ENCODE data around the gene TMPRSS6.

TMPRSS6 gene

DNA sequence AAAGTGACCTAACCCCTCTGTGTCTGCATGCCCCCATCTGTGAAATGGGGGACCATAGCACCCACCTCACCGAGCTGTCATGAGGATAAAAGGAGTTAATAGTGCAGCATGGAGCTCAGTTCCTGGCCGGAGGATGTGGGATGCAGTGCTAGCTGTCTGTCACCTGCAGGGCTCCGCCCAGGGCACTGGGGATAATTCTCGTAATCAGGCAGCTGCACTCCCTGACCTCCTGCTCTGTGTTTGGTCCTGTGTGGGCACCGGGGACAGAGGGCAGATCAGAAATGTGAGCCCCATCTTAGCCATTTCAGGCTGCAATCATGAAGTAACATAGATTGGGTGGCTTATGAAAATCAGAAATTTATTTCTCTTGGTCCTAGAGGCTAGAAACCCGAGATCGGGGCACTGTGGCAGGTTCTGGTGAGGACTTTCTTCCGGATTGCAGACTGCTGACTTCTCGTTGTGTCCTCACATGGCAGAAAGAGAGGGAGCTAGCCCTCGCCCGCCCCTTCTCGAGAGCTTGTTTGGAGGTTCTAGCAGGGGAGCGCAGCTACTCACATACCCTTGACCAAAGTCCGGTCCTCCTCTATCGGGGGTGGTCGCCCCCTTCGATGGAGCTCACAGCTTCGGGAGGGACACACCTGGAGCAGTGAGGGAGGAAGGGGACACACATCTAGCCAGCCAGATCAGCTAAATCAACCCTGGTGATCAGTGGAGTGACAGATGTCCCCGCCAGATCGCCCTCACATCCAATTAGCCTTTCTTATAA, 54.7 kb downstream of the TMPRSS6 start:
- Histone ChIP-seq H3K4me3 (ENCODE audit: low read depth in 1 of 2, low read length in 1 of 2) (no peak overlapping the region), H3K4me1 (ENCODE audit: control insufficient read depth in 1 of 2, insufficient read depth in 1 of 2, low read depth in 1 of 2, low read length in 1 of 2) (peaks cover 12 to 19% of the 10 kb centered on the region in 2 experiments), H3K9me3 (no peaks in the 10 kb centered on the region), H3K27ac (no peak overlapping the region), H3K36me3 (no peaks in the 10 kb centered on the region), H3K27me3 (peaks cover 45% of the 10 kb centered on the region)
- TF ChIP-seq, protein P1, sequence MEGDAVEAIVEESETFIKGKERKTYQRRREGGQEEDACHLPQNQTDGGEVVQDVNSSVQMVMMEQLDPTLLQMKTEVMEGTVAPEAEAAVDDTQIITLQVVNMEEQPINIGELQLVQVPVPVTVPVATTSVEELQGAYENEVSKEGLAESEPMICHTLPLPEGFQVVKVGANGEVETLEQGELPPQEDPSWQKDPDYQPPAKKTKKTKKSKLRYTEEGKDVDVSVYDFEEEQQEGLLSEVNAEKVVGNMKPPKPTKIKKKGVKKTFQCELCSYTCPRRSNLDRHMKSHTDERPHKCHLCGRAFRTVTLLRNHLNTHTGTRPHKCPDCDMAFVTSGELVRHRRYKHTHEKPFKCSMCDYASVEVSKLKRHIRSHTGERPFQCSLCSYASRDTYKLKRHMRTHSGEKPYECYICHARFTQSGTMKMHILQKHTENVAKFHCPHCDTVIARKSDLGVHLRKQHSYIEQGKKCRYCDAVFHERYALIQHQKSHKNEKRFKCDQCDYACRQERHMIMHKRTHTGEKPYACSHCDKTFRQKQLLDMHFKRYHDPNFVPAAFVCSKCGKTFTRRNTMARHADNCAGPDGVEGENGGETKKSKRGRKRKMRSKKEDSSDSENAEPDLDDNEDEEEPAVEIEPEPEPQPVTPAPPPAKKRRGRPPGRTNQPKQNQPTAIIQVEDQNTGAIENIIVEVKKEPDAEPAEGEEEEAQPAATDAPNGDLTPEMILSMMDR (IDR thresholded peaks at IDR 0.05) = no peak

DNA sequence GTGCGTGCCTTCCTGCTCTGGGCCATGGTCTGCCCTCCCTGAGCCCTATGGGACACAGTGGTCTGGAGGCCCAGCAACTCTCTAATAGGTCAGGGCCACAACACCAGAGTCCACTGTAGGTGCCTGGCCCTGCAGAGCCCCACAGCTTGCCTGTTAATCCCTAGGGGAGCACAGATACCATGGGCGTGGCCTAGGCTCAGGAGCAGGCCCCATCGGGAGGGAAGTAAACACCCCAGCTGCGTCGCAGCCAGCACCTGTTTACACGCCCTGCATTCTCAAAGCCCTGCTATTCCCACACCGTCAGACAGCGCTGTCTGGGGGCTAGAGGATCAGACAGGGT, 55.5 kb downstream of the TMPRSS6 start:
- Histone ChIP-seq H3K4me3 (ENCODE audit: low read depth in 1 of 2, low read length in 1 of 2) (no peak overlapping the region), H3K27me3 (peaks cover 49% of the 10 kb centered on the region), H3K4me1 (ENCODE audit: control insufficient read depth in 1 of 2, insufficient read depth in 1 of 2, low read depth in 1 of 2, low read length in 1 of 2) (peaks cover 12 to 19% of the 10 kb centered on the region in 2 experiments), H3K27ac (no peak overlapping the region), H3K9me3 (no peaks in the 10 kb centered on the region), H3K36me3 (no peaks in the 10 kb centered on the region)
- TF ChIP-seq, protein P1 (IDR thresholded peaks at IDR 0.05) = no peak

DNA sequence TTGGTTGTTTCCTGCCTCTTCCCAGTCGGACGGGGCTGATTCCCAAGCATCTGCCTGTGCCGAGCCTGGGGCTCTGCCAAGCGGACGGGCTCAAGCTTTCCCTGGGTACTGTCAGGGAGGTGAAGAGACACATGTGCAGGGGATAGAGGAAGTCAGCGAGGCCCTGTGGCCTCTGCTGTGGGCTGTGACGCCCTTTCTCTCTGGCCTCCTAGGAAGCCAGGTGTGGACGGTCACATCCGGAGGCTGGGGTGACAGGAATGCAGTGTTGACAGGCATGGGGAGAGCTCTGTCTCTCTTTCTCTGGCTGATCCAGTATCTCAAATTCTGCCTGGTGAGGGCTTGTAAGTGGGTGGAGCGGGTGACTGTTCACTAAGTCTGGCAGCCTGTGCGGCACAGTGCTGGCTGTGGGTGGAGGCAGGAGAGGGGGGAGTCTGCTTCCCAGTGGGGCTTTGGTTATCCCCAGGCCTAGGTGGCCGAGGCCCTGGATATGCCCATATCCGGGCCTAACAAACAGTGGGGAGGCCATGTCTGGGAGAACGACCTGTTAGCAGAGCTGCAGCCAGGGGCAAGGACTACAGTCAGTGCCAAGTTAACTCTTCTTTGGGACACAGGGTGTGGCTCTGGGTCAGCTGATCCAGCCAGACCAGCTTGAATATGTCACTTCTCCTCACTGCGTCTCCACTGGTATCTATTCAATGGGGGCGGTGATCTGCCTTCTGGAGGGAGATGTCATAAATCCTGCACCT, 56.0 kb downstream of the TMPRSS6 start:
- Histone ChIP-seq H3K4me1 (ENCODE audit: control insufficient read depth in 1 of 2, insufficient read depth in 1 of 2, low read depth in 1 of 2, low read length in 1 of 2) (peaks cover 12 to 19% of the 10 kb centered on the region in 2 experiments), H3K9me3 (no peaks in the 10 kb centered on the region), H3K36me3 (no peaks in the 10 kb centered on the region), H3K4me3 (ENCODE audit: low read depth in 1 of 2, low read length in 1 of 2) (no peak overlapping the region), H3K27ac (no peak overlapping the region), H3K27me3 (peaks cover 49% of the 10 kb centered on the region)
- TF ChIP-seq, protein P1 (IDR thresholded peaks at IDR 0.05) = no peak

DNA sequence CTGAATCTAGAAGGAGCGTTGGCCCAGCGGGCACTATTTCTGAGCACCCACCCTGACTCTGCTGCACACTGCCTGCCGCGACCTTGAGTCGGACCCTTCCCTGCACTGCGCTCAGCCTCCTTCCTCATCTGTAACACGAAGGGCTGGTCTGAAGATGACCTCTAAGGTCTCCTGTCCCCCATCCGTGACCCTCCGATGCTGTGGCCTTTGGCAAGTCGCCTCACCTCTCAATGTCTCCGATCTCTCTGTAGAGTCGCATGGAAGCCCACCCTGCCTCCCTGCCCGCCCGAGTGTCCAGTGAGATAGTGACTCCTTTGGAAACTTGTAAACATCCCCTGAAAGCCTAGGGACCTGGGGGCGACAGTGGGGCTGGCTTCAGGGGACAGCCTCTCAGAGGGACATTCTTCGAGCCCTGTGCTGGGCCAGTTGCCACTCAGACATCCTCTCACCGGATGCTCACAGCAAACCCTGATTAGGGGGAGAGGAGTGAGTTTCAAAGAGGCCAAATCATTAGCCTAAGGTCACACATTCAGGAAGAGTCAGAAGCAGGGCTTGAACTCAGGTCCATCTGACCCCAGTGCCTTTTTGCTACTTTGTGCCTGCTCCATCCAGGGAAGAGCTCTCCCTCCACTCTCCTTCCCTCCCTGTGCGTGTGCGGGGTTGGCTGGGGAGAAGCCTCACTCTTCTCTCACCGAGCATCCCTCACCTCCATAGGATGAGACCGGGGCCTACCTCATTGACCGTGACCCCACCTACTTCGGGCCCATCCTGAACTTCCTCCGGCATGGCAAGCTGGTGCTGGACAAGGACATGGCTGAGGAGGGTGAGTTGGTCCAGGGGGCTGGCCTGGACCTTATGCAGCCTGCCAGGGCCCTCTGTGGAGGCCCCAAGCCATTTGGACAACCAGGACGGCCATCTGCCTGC, 56.9 kb downstream of the TMPRSS6 start:
- no peak overlapping the region for H3K4me3 ChIP-seq (ENCODE audit: low read depth in 1 of 2, low read length in 1 of 2)
- H3K4me1 ChIP-seq (ENCODE audit: control insufficient read depth in 1 of 2, insufficient read depth in 1 of 2, low read depth in 1 of 2, low read length in 1 of 2) = peaks cover 12 to 19% of the 10 kb centered on the region in 2 experiments
- H3K36me3 ChIP-seq = no peaks in the 10 kb centered on the region
- H3K9me3 ChIP-seq = no peaks in the 10 kb centered on the region
- peaks cover 49% of the 10 kb centered on the region for H3K27me3 ChIP-seq
- TF ChIP-seq, protein P1 (IDR thresholded peaks at IDR 0.05) = no peak
- no peak overlapping the region for H3K27ac ChIP-seq
